ENCODE results near the gene RBM19. TPM values are rescaled to one million over a fixed set of nuclear protein-coding genes. Genes with fewer than 3 reads are reported as not detected.

The RBM19 gene
- total and polyA plus RNA-seq, 10 donors: 13.6 to 46.7 (median 34.5) TPM

DNA sequence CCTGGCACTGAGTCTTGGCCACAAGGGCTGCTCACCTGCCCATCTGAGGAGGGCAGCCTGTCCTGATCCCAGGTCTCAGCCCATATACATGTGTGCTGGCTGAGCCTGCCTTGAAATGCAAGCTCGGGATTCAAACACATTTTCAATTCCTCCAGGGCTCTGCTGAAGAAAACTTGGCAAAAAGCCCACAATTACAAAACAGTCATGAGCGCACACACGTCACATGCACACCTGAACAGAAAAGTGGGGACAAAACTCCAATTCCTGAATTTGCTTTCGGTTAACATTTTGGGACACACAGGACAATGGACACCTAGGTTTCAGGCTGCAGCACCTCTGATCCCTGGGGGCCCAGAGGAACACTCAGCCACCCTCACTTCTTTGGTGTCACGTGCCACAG is 113.9 kb downstream of the RBM19 start:
- Histone ChIP-seq H3K4me1 (no peaks in the 10 kb centered on the region), H3K36me3 (peaks cover 0 to 100% (median 20%) of the 10 kb centered on the region in 6 donors), H3K4me3 (no peak overlapping the region), H3K27me3 (replicated peaks in 1 of 7) (no peaks in the 10 kb centered on the region), H3K27ac (no peak overlapping the region), H3K9me3 (no peaks in the 10 kb centered on the region)
- TF ChIP-seq, protein P1, sequence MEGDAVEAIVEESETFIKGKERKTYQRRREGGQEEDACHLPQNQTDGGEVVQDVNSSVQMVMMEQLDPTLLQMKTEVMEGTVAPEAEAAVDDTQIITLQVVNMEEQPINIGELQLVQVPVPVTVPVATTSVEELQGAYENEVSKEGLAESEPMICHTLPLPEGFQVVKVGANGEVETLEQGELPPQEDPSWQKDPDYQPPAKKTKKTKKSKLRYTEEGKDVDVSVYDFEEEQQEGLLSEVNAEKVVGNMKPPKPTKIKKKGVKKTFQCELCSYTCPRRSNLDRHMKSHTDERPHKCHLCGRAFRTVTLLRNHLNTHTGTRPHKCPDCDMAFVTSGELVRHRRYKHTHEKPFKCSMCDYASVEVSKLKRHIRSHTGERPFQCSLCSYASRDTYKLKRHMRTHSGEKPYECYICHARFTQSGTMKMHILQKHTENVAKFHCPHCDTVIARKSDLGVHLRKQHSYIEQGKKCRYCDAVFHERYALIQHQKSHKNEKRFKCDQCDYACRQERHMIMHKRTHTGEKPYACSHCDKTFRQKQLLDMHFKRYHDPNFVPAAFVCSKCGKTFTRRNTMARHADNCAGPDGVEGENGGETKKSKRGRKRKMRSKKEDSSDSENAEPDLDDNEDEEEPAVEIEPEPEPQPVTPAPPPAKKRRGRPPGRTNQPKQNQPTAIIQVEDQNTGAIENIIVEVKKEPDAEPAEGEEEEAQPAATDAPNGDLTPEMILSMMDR (IDR thresholded peaks at IDR 0.05 in 8 of 11, conservative IDR thresholded peaks at IDR 0.05 in 3 of 11): no peak
- TF ChIP-seq POLR2AphosphoS5 (IDR thresholded peaks at IDR 0.05) (no peak), POLR2A (IDR thresholded peaks at IDR 0.05) (no peak)
- intact Hi-C loops (cut with DNase I; ENCODE audit: low total_unique reads): no loop called here
- no peak for DNase-seq
- WGBS, 5 donors: 66 to 88% (median 84%) methylated on average over 5 of the region's 5 CpGs

DNA sequence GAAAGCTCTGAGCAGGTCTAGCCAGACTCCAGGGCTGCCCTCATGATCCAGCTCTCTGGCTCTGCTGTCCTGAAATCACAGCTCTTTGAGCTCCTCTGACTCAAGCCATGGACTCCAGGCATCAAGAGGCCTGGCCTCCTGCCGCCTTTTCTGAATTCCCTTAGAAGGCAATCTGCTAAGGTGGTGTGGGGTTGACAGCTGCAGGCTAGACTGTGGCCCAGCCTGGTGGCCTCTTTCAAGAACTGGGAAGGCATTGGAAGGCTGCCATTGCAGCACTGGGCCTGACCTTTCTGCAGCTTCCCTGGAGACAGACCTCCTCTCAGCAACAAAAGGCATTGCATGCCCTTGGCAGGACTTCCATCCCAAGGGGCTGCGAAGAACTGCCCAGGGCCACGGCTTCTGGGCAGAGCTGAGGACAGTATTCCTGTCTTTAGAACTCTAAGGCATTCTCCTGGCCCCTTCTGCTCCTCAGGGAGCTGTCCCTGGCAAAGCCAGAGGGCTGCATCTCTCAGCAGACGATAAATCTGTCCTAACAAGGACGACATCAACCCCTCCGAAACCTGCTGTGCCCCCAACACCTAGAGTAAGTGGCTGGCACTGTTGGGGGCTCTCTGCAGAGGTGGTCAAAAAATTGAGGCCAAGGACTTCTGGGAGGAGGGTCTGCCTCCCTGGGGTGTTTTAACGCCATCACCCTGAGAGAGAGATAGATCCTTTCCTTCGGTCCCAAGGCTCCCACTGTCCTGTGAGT is 115.6 kb downstream of the RBM19 start:
- no peaks in the 10 kb centered on the region for H3K27me3 ChIP-seq (replicated peaks in 1 of 7)
- TF ChIP-seq, protein P1 (IDR thresholded peaks at IDR 0.05 in 8 of 11, conservative IDR thresholded peaks at IDR 0.05 in 3 of 11): no peak
- TF ChIP-seq POLR2AphosphoS5 (IDR thresholded peaks at IDR 0.05) (no peak), POLR2A (IDR thresholded peaks at IDR 0.05) (no peak)
- intact Hi-C loops (cut with DNase I; ENCODE audit: low total_unique reads): no loop called here
- H3K4me1 ChIP-seq: no peaks in the 10 kb centered on the region
- DNase-seq: no peak
- no peak overlapping the region for H3K27ac ChIP-seq
- H3K9me3 ChIP-seq: no peaks in the 10 kb centered on the region
- H3K36me3 ChIP-seq: peaks cover 0 to 100% (median 8%) of the 10 kb centered on the region in 6 donors
- WGBS, 5 donors: 90 to 94% (median 92%) methylated on average over 8 of the region's 8 CpGs
- H3K4me3 ChIP-seq: no peak overlapping the region

DNA sequence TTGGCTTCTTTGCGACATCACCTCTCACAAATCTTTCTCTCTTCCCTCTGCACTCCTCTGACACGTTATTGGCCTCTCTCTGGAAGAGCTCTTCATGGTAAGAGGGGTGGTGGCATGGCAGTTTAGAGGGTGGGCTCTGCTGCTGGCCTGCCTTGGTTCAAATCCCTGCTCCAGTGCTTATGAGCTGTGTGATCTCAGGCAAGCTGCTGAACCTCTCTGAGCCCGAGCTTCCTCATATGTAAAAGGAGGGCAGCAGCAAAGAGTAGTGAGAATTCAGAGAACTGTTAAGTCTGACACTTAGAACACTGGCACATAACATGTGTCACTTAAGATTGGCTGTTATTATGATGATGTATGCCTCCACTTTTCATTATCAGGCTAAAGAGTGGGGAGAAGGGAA is 118.3 kb downstream of the RBM19 start:
- H3K9me3 ChIP-seq: no peaks in the 10 kb centered on the region
- H3K27me3 ChIP-seq (replicated peaks in 1 of 7): no peaks in the 10 kb centered on the region
- TF ChIP-seq, protein P1 (IDR thresholded peaks at IDR 0.05 in 8 of 11, conservative IDR thresholded peaks at IDR 0.05 in 3 of 11): no peak
- TF ChIP-seq POLR2AphosphoS5 (IDR thresholded peaks at IDR 0.05) (no peak), POLR2A (IDR thresholded peaks at IDR 0.05) (no peak)
- H3K27ac ChIP-seq: no peak overlapping the region
- no peaks in the 10 kb centered on the region for H3K4me1 ChIP-seq
- H3K36me3 ChIP-seq: peaks cover 0 to 100% (median 25%) of the 10 kb centered on the region in 6 donors
- WGBS, 5 donors: 78 to 86% (median 84%) methylated on average over 3 of the region's 3 CpGs
- DNase-seq: no peak
- no peak overlapping the region for H3K4me3 ChIP-seq
- intact Hi-C loops (cut with DNase I; ENCODE audit: low total_unique reads): no loop called here

DNA sequence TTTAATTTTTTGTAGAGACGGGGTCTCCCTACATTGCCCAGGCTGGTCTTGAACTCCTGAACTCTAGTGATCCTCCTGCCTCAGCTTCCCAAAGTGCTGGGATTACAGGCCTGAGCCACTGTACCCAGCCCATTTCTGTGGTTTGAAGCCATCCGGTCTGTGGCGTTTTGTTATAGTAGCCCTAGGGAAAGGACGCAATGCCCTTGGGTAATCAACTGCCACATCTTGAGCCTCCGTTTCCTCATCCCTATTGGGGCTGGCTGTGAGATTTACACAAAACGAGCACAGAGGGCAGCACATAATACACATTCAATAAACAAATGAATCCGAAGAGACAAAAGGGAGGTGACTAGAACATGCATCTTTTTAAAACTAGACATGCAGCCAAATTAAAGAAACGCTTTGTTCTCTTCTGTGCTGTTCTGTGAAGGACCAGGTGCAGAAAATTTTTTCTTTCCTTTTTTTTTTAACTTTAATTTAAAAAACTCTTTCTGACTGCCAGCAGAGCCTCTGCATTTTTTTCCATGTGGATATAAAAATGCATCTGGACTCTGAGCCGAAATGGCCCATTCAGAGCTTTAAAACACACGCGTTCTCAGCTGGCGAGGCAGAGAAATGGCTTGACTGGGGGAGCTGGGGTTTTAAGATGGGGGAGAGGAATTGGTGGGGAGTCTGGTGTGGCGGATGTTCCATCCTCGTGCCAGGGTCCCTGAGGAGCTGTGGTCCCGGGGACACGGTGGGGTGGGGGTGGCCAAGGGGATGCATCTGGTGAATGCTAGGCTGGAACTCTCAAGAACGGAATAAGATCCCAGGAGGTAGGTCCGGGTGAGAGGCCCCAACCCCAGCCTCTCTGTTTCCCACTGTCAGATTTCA is 119.0 kb downstream of the RBM19 start:
- Histone ChIP-seq H3K9me3 (no peaks in the 10 kb centered on the region), H3K4me3 (no peak overlapping the region), H3K36me3 (peaks cover 0 to 100% (median 25%) of the 10 kb centered on the region in 6 donors), H3K27me3 (replicated peaks in 1 of 7) (no peaks in the 10 kb centered on the region), H3K4me1 (no peaks in the 10 kb centered on the region), H3K27ac (no peak overlapping the region)
- no peak for DNase-seq
- WGBS, 5 donors: 81 to 91% (median 88%) methylated on average over 18 of the region's 18 CpGs
- intact Hi-C loops (cut with DNase I; ENCODE audit: low total_unique reads): no loop called here
- no peak for TF ChIP-seq POLR2A (IDR thresholded peaks at IDR 0.05)
- TF ChIP-seq, protein P1 (IDR thresholded peaks at IDR 0.05 in 8 of 11, conservative IDR thresholded peaks at IDR 0.05 in 3 of 11): no peak
- no peak for TF ChIP-seq POLR2AphosphoS5 (IDR thresholded peaks at IDR 0.05)
